Endothelial cell (in vitro differentiated cells): Measurements from ENCODE around the gene ZDHHC1. TPM values are rescaled to one million over a fixed set of nuclear protein-coding genes. Genes with fewer than 3 reads are reported as not detected.
A peak's percentile ranks its signal among the peaks of the same experiment; 100 is the strongest.

Source experiments
- DNase-seq: peaks from one replicate; pipeline ENCODE4 v3.0.0; 2021; ENCODE audit warnings: low spot score
- H3K27ac Mint-ChIP-seq: one replicate; pipeline ENCODE4 v1.8.0; 2021; ENCODE audit warnings: mixed read lengths, inconsistent platforms; ENCODE audit not compliant: unreplicated experiment
- H3K27me3 Mint-ChIP-seq: one replicate; pipeline ENCODE4 v1.8.0; 2021; ENCODE audit warnings: mild to moderate bottlenecking, moderate library complexity, mixed read lengths, inconsistent platforms; ENCODE audit not compliant: unreplicated experiment
- H3K36me3 Mint-ChIP-seq: one replicate; pipeline ENCODE4 v1.8.0; 2021; ENCODE audit warnings: mild to moderate bottlenecking, low read depth, mixed read lengths, inconsistent platforms; ENCODE audit not compliant: unreplicated experiment
- H3K4me1 Mint-ChIP-seq: one replicate; pipeline ENCODE4 v1.8.0; 2021; ENCODE audit warnings: mild to moderate bottlenecking, mixed read lengths, inconsistent platforms; ENCODE audit not compliant: unreplicated experiment
- H3K4me3 Mint-ChIP-seq: one replicate; pipeline ENCODE4 v1.8.0; 2021; ENCODE audit warnings: mild to moderate bottlenecking, mixed read lengths, inconsistent platforms; ENCODE audit not compliant: unreplicated experiment
- H3K9me3 Mint-ChIP-seq: one replicate; pipeline ENCODE4 v1.8.0; 2021; ENCODE audit warnings: mixed read lengths, inconsistent platforms; ENCODE audit not compliant: unreplicated experiment
- total RNA-seq: library from RNA; stranded (reverse); fragmentation: NEBNext Ultra II Directional; extraction: Animal tissue kit (Norgen Biotek cat#: 25700); gene quantifications from one replicate; pipeline ENCODE4 v1.2.1, GENCODE V29; 2021; ENCODE audit not compliant: unreplicated experiment
- TF ChIP-seq, protein P1 (sequence below): fragments of 200-600 bp; sonication (generic); IDR thresholded peaks from one replicate; pipeline ENCODE4 v1.5.0; 2021; ENCODE audit warnings: antibody characterized with exemption; ENCODE audit not compliant: unreplicated experiment

The ZDHHC1 gene
- total RNA-seq, 1 donor from 2014 or later: 7.2 TPM

DNA sequence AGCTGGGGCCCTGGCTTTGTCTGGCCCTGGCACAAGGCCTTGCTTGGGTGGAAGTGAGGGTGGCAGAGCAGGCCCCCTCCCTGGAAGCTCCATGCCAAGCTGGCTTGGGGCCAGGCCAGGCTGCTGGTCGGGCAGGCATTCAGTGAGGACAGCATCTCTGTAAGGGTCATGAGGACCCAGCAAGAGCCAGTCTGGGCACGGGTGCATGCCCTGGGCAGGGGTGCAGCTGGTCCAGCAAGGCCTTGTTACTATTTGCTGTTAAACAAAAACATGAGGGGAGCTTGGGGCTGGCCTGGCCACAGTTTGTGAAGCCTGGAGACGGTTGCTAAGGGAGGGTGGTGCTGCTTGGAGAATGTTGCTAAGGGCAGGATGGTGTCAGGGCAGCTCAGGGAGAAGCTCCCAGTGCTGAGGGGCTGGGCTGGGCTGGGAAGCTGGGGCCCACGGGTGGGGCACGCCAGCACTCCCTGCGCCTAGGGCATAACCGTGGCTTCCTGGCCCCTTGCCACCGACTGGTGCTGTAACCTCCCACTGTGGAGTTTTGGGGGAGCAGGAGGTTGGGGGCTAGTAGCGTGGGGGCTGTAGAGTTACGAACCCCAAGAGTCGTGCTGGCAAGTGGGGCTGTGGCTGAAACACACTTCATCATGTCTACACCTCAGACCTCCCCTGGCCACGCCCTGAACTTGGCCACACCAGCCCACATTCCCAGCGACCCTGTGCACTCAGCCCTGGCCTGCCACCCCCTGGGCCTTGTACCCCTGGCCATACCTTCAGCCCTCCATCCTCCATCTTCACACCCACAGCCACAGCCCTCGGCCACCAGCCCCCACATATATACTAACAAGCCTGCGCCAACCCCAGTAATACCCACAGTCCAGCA is 24.6 kb downstream of the ZDHHC1 start:
- peaks cover 12% of the 10 kb centered on the region for H3K36me3 Mint-ChIP-seq
- no peak for DNase-seq
- TF ChIP-seq, protein P1, sequence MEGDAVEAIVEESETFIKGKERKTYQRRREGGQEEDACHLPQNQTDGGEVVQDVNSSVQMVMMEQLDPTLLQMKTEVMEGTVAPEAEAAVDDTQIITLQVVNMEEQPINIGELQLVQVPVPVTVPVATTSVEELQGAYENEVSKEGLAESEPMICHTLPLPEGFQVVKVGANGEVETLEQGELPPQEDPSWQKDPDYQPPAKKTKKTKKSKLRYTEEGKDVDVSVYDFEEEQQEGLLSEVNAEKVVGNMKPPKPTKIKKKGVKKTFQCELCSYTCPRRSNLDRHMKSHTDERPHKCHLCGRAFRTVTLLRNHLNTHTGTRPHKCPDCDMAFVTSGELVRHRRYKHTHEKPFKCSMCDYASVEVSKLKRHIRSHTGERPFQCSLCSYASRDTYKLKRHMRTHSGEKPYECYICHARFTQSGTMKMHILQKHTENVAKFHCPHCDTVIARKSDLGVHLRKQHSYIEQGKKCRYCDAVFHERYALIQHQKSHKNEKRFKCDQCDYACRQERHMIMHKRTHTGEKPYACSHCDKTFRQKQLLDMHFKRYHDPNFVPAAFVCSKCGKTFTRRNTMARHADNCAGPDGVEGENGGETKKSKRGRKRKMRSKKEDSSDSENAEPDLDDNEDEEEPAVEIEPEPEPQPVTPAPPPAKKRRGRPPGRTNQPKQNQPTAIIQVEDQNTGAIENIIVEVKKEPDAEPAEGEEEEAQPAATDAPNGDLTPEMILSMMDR: no peak
- peak overlapping the region; percentile 59 for H3K27ac Mint-ChIP-seq
- H3K4me1 Mint-ChIP-seq: peaks cover 3% of the 10 kb centered on the region
- no peak overlapping the region for H3K4me3 Mint-ChIP-seq
- H3K9me3 Mint-ChIP-seq: no peaks in the 10 kb centered on the region
- peaks cover 23% of the 10 kb centered on the region for H3K27me3 Mint-ChIP-seq

DNA sequence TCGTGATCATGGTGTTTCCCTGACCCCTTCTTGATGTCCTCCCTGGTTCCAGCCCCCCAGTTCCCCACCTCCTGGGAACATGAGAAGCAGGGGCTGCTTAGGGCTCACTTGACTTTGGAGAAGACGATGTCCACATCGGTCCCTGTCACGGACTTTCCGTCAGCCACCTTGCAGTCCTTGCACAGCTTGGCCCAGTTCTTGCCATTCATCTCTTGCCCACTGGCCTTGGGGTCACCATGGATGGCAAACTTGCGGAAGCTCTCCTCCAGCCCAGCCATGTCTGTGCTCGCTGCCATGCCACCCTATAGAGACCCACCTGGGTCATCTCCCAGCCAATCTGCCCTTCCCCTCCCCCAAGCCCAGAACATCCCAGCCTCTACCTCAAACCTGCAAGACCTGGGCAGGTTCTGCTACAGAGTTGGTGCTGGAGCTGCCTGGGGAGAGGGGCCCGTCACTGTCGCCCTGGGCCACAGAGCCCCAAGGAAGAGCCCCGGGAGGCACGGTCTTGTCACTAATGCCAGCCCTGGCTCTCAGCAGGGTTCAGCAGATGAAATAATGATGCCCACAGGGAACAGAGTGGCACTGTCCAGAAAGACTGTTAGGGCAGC is 25.4 kb downstream of the ZDHHC1 start:
- H3K27ac Mint-ChIP-seq: no peak overlapping the region
- H3K4me3 Mint-ChIP-seq: no peak overlapping the region
- TF ChIP-seq, protein P1: no peak
- H3K36me3 Mint-ChIP-seq: peaks cover 19% of the 10 kb centered on the region
- no peak for DNase-seq
- peaks cover 3% of the 10 kb centered on the region for H3K4me1 Mint-ChIP-seq
- H3K9me3 Mint-ChIP-seq: no peaks in the 10 kb centered on the region
- H3K27me3 Mint-ChIP-seq: peaks cover 23% of the 10 kb centered on the region

DNA sequence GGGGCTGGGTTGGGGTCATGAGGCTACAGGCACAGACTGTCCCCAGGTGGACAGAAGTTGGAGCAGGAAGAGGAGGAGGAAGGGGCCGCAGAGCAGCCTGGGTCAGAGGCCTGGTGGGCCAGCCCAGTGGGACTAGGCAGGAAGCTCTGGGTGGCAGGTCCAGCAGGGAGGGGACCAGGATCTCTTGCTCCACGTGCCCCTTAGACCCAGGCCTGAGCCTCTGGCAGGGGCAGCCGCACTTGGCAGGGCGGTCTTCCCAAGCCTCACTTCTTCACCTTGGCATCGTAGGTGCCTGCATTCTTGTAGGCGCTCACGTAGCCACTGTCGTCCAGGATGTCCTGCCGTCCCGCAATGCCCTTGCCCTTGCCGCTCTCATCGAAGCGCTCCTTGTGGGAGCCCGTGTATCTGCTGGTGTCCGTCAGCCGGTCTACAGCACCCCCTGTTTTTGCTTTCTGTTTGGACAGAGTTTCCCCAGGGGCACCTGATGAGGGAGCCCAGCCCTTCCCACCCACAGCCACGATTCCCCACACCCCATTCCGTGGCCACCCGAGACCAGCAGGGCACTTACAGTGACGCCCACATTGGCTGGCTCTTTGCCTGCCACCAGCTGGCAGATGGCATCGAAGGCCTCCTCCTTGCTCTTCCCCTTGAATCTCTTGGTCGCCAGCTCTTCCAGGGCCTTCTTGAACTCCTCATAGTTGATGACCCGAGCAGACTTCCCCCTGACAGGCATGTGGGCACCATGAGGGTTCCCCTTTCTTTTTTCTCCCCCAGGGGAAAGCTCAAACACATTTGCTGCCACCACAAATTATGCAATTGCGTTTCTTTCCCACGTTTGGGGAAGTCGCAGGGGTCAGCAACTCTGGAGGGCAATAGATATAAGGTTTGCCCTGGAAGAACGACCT is 26.1 kb downstream of the ZDHHC1 start:
- peak overlapping the region; percentile 68 for H3K4me3 Mint-ChIP-seq
- TF ChIP-seq, protein P1: no peak
- H3K4me1 Mint-ChIP-seq: peaks cover 3% of the 10 kb centered on the region
- H3K27me3 Mint-ChIP-seq: peaks cover 25% of the 10 kb centered on the region
- no peaks in the 10 kb centered on the region for H3K9me3 Mint-ChIP-seq
- H3K27ac Mint-ChIP-seq: no peak overlapping the region
- no peak for DNase-seq
- H3K36me3 Mint-ChIP-seq: peaks cover 26% of the 10 kb centered on the region

DNA sequence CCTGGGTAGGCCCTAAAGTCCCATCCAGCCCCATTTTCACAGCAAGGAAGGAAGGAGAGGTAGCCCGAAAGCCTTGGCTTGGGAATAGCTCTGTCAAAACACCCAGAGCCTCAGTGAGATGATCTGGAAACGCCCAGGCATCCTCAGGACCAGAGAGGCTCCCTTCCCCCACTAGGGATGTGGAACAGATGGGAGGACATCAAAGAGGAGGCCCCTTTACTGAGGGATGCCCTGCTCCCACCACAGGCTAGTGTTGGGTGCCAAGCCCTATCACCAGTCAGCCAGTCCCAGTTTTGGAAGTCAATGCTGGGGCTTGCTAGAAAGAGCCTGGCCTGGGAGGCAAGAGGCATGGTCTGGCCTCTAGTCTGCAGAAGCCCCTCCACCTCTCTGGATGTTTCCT is 27.7 kb downstream of the ZDHHC1 start:
- DNase-seq: no peak
- peaks cover 27% of the 10 kb centered on the region for H3K36me3 Mint-ChIP-seq
- no peaks in the 10 kb centered on the region for H3K9me3 Mint-ChIP-seq
- peaks cover 22% of the 10 kb centered on the region for H3K27me3 Mint-ChIP-seq
- TF ChIP-seq, protein P1: no peak
- H3K4me3 Mint-ChIP-seq: no peak overlapping the region
- H3K27ac Mint-ChIP-seq: no peak overlapping the region
- H3K4me1 Mint-ChIP-seq: peaks cover 3% of the 10 kb centered on the region
